ENCODE data around the gene SIN3A.

SIN3A gene

GRCh38 chr15:75367913-75368688 lies 83.4 kb downstream of the SIN3A start, which contains the start of gene MAN2C1:
TSS of gene MAN2C1 (minus strand) at chr15:75368607. CDS start at chr15:75368583, 24 bp downstream.
- Histone ChIP-seq H3K4me1 (ENCODE audit: control insufficient read depth, insufficient read depth, low read length) (peaks cover 20% of the 10 kb centered on the region), H3K4me3 (ENCODE audit: low read length) (peak within 1 kb of the TSS; percentile 57), H3K9ac (ENCODE audit: low read length) (peak within 1 kb of the TSS; percentile 87), H3K36me3 (ENCODE audit: control insufficient read depth, insufficient read depth, low read length) (peaks cover 17% of the 10 kb centered on the region), H3K9me3 (ENCODE audit: control insufficient read depth, low read length) (no peaks in the 10 kb centered on the region), H3K27me3 (ENCODE audit: control insufficient read depth, insufficient read depth, low read length) (no peaks in the 10 kb centered on the region)

GRCh38 chr15:75367406-75367912 lies 84.0 kb downstream of the SIN3A start:
- peaks cover 17% of the 10 kb centered on the region for H3K36me3 ChIP-seq (ENCODE audit: control insufficient read depth, insufficient read depth, low read length)
- no peaks in the 10 kb centered on the region for H3K27me3 ChIP-seq (ENCODE audit: control insufficient read depth, insufficient read depth, low read length)
- no peak overlapping the region for H3K4me3 ChIP-seq (ENCODE audit: low read length)
- H3K9ac ChIP-seq (ENCODE audit: low read length) = peak overlapping the region; percentile 87
- no peaks in the 10 kb centered on the region for H3K9me3 ChIP-seq (ENCODE audit: control insufficient read depth, low read length)
- H3K4me1 ChIP-seq (ENCODE audit: control insufficient read depth, insufficient read depth, low read length) = peaks cover 20% of the 10 kb centered on the region

- Histone ChIP-seq H3K4me1 (ENCODE audit: control insufficient read depth, insufficient read depth, low read length) (peaks cover 20% of the 10 kb centered on the region), H3K36me3 (ENCODE audit: control insufficient read depth, insufficient read depth, low read length) (peaks cover 17% of the 10 kb centered on the region), H3K9ac (ENCODE audit: low read length) (peak overlapping the region; percentile 87), H3K9me3 (ENCODE audit: control insufficient read depth, low read length) (no peaks in the 10 kb centered on the region), H3K27me3 (ENCODE audit: control insufficient read depth, insufficient read depth, low read length) (no peaks in the 10 kb centered on the region), H3K4me3 (ENCODE audit: low read length) (no peak overlapping the region)
These were observed 84.5 kb downstream of the SIN3A start for GRCh38 chr15:75367006-75367405.

- Histone ChIP-seq H3K4me1 (ENCODE audit: control insufficient read depth, insufficient read depth, low read length) (peaks cover 20% of the 10 kb centered on the region), H3K36me3 (ENCODE audit: control insufficient read depth, insufficient read depth, low read length) (peaks cover 17% of the 10 kb centered on the region), H3K4me3 (ENCODE audit: low read length) (no peak overlapping the region), H3K9ac (ENCODE audit: low read length) (no peak overlapping the region), H3K27me3 (ENCODE audit: control insufficient read depth, insufficient read depth, low read length) (no peaks in the 10 kb centered on the region), H3K9me3 (ENCODE audit: control insufficient read depth, low read length) (no peaks in the 10 kb centered on the region)
These were observed 85.3 kb downstream of the SIN3A start for GRCh38 chr15:75366163-75366562.

- Histone ChIP-seq H3K27me3 (ENCODE audit: control insufficient read depth, insufficient read depth, low read length) (no peaks in the 10 kb centered on the region), H3K4me3 (ENCODE audit: low read length) (no peak overlapping the region), H3K36me3 (ENCODE audit: control insufficient read depth, insufficient read depth, low read length) (peaks cover 19% of the 10 kb centered on the region), H3K9me3 (ENCODE audit: control insufficient read depth, low read length) (no peaks in the 10 kb centered on the region), H3K4me1 (ENCODE audit: control insufficient read depth, insufficient read depth, low read length) (peaks cover 19% of the 10 kb centered on the region), H3K9ac (ENCODE audit: low read length) (peak overlapping the region; percentile 3)
These were observed 86.6 kb downstream of the SIN3A start for GRCh38 chr15:75364881-75365280.

GRCh38 chr15:75363786-75364185 lies 87.7 kb downstream of the SIN3A start:
- Histone ChIP-seq H3K36me3 (ENCODE audit: control insufficient read depth, insufficient read depth, low read length) (peaks cover 28% of the 10 kb centered on the region), H3K4me1 (ENCODE audit: control insufficient read depth, insufficient read depth, low read length) (peaks cover 8% of the 10 kb centered on the region), H3K27me3 (ENCODE audit: control insufficient read depth, insufficient read depth, low read length) (no peaks in the 10 kb centered on the region), H3K4me3 (ENCODE audit: low read length) (no peak overlapping the region), H3K9ac (ENCODE audit: low read length) (no peak overlapping the region), H3K9me3 (ENCODE audit: control insufficient read depth, low read length) (no peaks in the 10 kb centered on the region)

GRCh38 chr15:75362642-75363249 lies 88.7 kb downstream of the SIN3A start:
- peaks cover 28% of the 10 kb centered on the region for H3K36me3 ChIP-seq (ENCODE audit: control insufficient read depth, insufficient read depth, low read length)

GRCh38 chr15:75361989-75362641 lies 89.4 kb downstream of the SIN3A start:
- Histone ChIP-seq H3K9ac (ENCODE audit: low read length) (no peak overlapping the region), H3K36me3 (ENCODE audit: control insufficient read depth, insufficient read depth, low read length) (peaks cover 28% of the 10 kb centered on the region), H3K27me3 (ENCODE audit: control insufficient read depth, insufficient read depth, low read length) (no peaks in the 10 kb centered on the region), H3K4me3 (ENCODE audit: low read length) (no peak overlapping the region), H3K9me3 (ENCODE audit: control insufficient read depth, low read length) (no peaks in the 10 kb centered on the region), H3K4me1 (ENCODE audit: control insufficient read depth, insufficient read depth, low read length) (no peaks in the 10 kb centered on the region)

More at GRCh38 chr15:75362642-75363249, 88.7 kb downstream of the SIN3A start:
- Histone ChIP-seq H3K27me3 (ENCODE audit: control insufficient read depth, insufficient read depth, low read length) (no peaks in the 10 kb centered on the region), H3K4me3 (ENCODE audit: low read length) (no peak overlapping the region), H3K9ac (ENCODE audit: low read length) (no peak overlapping the region), H3K9me3 (ENCODE audit: control insufficient read depth, low read length) (no peaks in the 10 kb centered on the region), H3K4me1 (ENCODE audit: control insufficient read depth, insufficient read depth, low read length) (peaks cover 6% of the 10 kb centered on the region)

- peaks cover 28% of the 10 kb centered on the region for H3K36me3 ChIP-seq (ENCODE audit: control insufficient read depth, insufficient read depth, low read length)
These were observed 90.0 kb downstream of the SIN3A start for GRCh38 chr15:75361361-75361988.

GRCh38 chr15:75360856-75361255 lies 90.6 kb downstream of the SIN3A start:
- peaks cover 32% of the 10 kb centered on the region for H3K36me3 ChIP-seq (ENCODE audit: control insufficient read depth, insufficient read depth, low read length)
- no peaks in the 10 kb centered on the region for H3K9me3 ChIP-seq (ENCODE audit: control insufficient read depth, low read length)
- H3K4me3 ChIP-seq (ENCODE audit: low read length) = no peak overlapping the region
- no peak overlapping the region for H3K9ac ChIP-seq (ENCODE audit: low read length)
- H3K27me3 ChIP-seq (ENCODE audit: control insufficient read depth, insufficient read depth, low read length) = no peaks in the 10 kb centered on the region
- H3K4me1 ChIP-seq (ENCODE audit: control insufficient read depth, insufficient read depth, low read length) = no peaks in the 10 kb centered on the region

More at GRCh38 chr15:75361361-75361988, 90.0 kb downstream of the SIN3A start:
- Histone ChIP-seq H3K9ac (ENCODE audit: low read length) (no peak overlapping the region), H3K27me3 (ENCODE audit: control insufficient read depth, insufficient read depth, low read length) (no peaks in the 10 kb centered on the region), H3K4me1 (ENCODE audit: control insufficient read depth, insufficient read depth, low read length) (no peaks in the 10 kb centered on the region), H3K4me3 (ENCODE audit: low read length) (no peak overlapping the region), H3K9me3 (ENCODE audit: control insufficient read depth, low read length) (no peaks in the 10 kb centered on the region)

GRCh38 chr15:75360391-75360790 lies 91.1 kb downstream of the SIN3A start:
- Histone ChIP-seq H3K27me3 (ENCODE audit: control insufficient read depth, insufficient read depth, low read length) (no peaks in the 10 kb centered on the region), H3K36me3 (ENCODE audit: control insufficient read depth, insufficient read depth, low read length) (peaks cover 36% of the 10 kb centered on the region), H3K4me1 (ENCODE audit: control insufficient read depth, insufficient read depth, low read length) (no peaks in the 10 kb centered on the region), H3K9ac (ENCODE audit: low read length) (no peak overlapping the region), H3K9me3 (ENCODE audit: control insufficient read depth, low read length) (no peaks in the 10 kb centered on the region), H3K4me3 (ENCODE audit: low read length) (no peak overlapping the region)
